Mammary epithelial cell (primary cell): ENCODE data around the gene TSPAN11.

ENCODE experiments used
- CTCF ChIP-seq, 2 donors: IDR thresholded peaks in 1 of 2; conservative IDR thresholded peaks in 1 of 2; 2 replicates each; pipeline ENCODE4 v1.5.1; 2011 to 2012; ENCODE audit warnings: inconsistent platforms in 2 of 2, low read length in 2 of 2, mild to moderate bottlenecking in 2 of 2, control low read depth in 1 of 2, low read depth in 1 of 2; ENCODE audit not compliant: insufficient read depth in 1 of 2; ENCODE audit errors: extremely low read depth in 1 of 2
- EZH2 ChIP-seq: IDR thresholded peaks from 2 replicates; pipeline ENCODE4 v1.6.1; 2012; ENCODE audit warnings: low read length, inconsistent platforms, borderline replicate concordance

DNA sequence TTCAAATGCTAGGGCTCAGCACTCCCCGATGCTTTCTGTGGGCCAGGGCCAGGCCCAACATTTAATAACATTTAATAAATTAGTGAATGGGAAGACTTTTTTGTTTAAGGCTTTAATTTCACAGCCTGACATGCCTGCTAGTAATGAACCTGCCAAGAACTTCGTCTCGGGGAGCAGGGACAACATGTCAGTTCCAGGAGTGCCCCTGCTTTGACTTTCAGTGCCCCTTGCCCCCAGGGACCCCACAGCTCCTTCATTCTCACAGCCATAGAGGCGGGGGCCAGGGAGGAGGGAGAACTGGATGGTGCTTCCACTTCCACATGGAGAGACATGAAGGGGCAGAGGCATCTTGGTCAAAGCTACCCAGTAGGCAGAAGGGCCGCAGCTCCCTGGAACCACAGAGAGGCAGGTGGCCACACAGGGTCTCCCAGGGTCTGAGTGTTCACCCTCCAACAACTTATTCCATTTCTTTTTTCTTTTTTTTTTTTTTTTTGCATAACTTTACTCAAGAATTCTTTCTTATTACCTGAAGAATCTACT, 81.2 kb downstream of the TSPAN11 start:
- TF ChIP-seq CTCF (conservative IDR thresholded peaks at IDR 0.05 in 1 of 2, IDR thresholded peaks at IDR 0.05 in 1 of 2; ENCODE audit: extremely low read depth in 1 of 2, insufficient read depth in 1 of 2, low read depth in 1 of 2, low read length in 2 of 2), result no peak
- TF ChIP-seq EZH2, result no peak
